Epithelial cell of esophagus (primary cell): Measurements from ENCODE around the gene LNX2.

Source experiments
- DNase-seq: peaks from one replicate; pipeline ENCODE4 v3.0.0; 2010; ENCODE audit warnings: low read depth
- H3K4me3 ChIP-seq: 2 replicates; pipeline ENCODE4 v1.5.1; 2011; ENCODE audit warnings: mild to moderate bottlenecking, low read length, control low read depth
- CTCF ChIP-seq: IDR thresholded peaks from 2 replicates; pipeline ENCODE4 v1.5.1; 2011; ENCODE audit warnings: low read depth, mild to moderate bottlenecking, low read length, control low read depth, inconsistent platforms; ENCODE audit not compliant: insufficient read depth; ENCODE audit errors: missing control alignments

The LNX2 gene

GRCh38 chr13:27638521-27638920 lies 18.2 kb upstream of the LNX2 start:
- TF ChIP-seq CTCF = no peak
- no peak overlapping the region for H3K4me3 ChIP-seq
- DNase-seq = peak; percentile 35

DNA sequence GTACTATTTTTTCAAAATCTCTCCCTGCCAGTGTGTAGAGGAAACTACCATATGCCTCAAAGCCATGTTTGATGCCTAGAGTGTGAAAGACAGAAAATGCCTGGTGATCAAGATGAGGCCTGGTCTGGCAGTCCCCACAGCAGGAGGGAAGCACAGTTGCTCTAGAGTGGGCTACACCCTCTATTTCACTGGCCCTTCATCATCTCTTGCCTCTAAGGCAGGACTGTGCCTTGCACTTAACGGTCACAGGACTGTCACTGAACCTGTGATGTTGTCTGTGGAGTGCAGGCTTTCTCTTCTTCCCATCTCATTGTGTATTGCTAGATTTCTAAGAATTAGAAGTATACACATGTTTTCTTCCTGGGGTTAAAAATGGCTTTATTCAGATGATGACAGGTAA lies 17.7 kb upstream of the LNX2 start:
- DNase-seq = no peak
- no peak for TF ChIP-seq CTCF
- H3K4me3 ChIP-seq = no peak overlapping the region

DNA sequence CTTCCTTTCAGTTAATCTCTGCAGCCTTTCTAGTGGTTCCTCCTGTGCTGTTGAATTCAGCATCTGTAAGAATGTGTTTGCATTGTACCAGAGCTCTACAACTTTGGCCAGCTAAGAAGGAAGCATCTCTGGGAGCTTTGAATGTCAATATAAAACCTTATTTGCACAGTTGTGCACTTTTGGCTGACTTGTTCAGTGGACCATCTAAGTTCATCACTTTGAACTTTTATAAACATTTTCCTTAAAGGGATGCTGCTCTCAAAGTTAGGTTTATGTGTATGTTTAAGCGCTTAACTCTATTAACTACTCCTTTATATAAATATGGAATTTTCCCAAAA lies 16.9 kb upstream of the LNX2 start:
- H3K4me3 ChIP-seq = no peak overlapping the region
- TF ChIP-seq CTCF = no peak
- no peak for DNase-seq

GRCh38 chr13:27636589-27637288 lies 16.4 kb upstream of the LNX2 start:
- no peak for TF ChIP-seq CTCF
- no peak for DNase-seq
- no peak overlapping the region for H3K4me3 ChIP-seq

DNA sequence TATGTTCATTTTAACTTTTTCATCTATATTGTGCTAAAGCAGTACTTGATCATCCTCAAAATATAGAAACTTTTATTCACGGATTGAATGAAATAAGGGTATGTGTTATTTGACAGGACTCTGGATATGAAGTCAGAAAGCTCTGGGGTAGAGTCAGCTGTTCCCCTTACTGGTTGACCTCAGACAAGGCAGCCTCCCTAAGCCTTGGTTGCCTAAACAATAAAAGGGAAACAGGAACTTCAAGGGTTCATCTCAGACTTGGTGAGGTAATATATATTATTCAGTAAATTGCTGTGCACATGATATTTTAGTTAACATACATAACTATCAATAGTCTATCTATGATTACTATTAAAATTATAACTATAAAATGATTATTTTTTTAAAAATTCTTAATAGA lies 14.9 kb upstream of the LNX2 start:
- TF ChIP-seq CTCF = no peak
- DNase-seq = peak; percentile 38
- H3K4me3 ChIP-seq = no peak overlapping the region

- DNase-seq = peak; percentile 48
- no peak for TF ChIP-seq CTCF
- H3K4me3 ChIP-seq = no peak overlapping the region
Observed at GRCh38 chr13:27634791-27635190, 14.5 kb upstream of the LNX2 start.

DNA sequence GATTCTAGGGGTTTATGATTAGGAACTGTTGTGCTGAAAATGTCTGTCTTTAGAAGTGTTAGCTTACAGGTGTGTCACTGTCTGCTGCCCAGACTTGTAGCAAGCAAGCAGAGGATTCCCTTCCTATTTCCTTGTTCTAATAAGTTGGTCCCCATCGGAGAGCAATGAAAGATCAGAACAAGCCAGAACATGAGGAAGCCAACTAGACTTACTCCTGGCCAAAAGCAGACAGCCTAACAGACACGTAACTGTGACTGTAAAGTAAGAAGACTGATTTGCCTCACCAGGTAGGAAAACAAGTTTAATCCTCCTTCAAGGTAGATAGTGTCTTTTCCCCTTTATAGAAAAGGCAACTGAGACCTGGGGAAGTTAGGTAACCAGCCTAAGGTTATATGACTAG lies 13.9 kb upstream of the LNX2 start:
- H3K4me3 ChIP-seq = no peak overlapping the region
- no peak for TF ChIP-seq CTCF
- peak; percentile 100 for DNase-seq
